Measurements from ENCODE around the gene DPP10.
"Not testable (repeated sequence)": the region's sequence is repeated elsewhere in the genome, so short reads cannot be mapped to it uniquely, and the experiment has no call there.

The DPP10 gene

GRCh38 chr2:115011721-115012120, 569.3 kb downstream of the DPP10 start:
- no peak for DNase-seq (ENCODE audit: extremely low spot score)
- no peak for TF ChIP-seq SUZ12 (IDR thresholded peaks at IDR 0.05)
- TF ChIP-seq LEF1 (IDR thresholded peaks at IDR 0.05; ENCODE audit: borderline replicate concordance): no peak
- TF ChIP-seq BHLHE40 (IDR thresholded peaks at IDR 0.05; ENCODE audit: borderline replicate concordance): no peak
- TF ChIP-seq TARDBP (IDR thresholded peaks at IDR 0.05): no peak
- no peak for TF ChIP-seq ELF4 (IDR thresholded peaks at IDR 0.05)
- no peak for TF ChIP-seq ARNT (IDR thresholded peaks at IDR 0.05)
- no peak for TF ChIP-seq L3MBTL2 (conservative IDR thresholded peaks at IDR 0.05)
- no peak for TF ChIP-seq ZNF384 (IDR thresholded peaks at IDR 0.05)
- TF ChIP-seq HDGF (IDR thresholded peaks at IDR 0.05; ENCODE audit: borderline replicate concordance): no peak
- no peak for TF ChIP-seq FOXM1 (IDR thresholded peaks at IDR 0.05; ENCODE audit: borderline replicate concordance)
- no peak for TF ChIP-seq FOXA1 (IDR thresholded peaks at IDR 0.05)
- TF ChIP-seq SP1 (IDR thresholded peaks at IDR 0.05): no peak
- TF ChIP-seq CTBP1 (IDR thresholded peaks at IDR 0.05; ENCODE audit: borderline replicate concordance): no peak
- TF ChIP-seq NFRKB (IDR thresholded peaks at IDR 0.05): no peak
- no peak for TF ChIP-seq FOXK2 (IDR thresholded peaks at IDR 0.05)
- no peak for TF ChIP-seq PKNOX1 (IDR thresholded peaks at IDR 0.05)
- ChIA-PET CTCF (no interaction called here), POLR2A (no interaction called here)

GRCh38 chr2:115022013-115022412, 579.6 kb downstream of the DPP10 start:
- CTCF ChIA-PET; POLR2A ChIA-PET; DNase-seq (ENCODE audit: extremely low spot score): not testable (repeated sequence)

- ChIA-PET CTCF (no interaction called here), POLR2A (no interaction called here)
- no peak for DNase-seq (ENCODE audit: extremely low spot score)
- TF ChIP-seq LEF1 (IDR thresholded peaks at IDR 0.05; ENCODE audit: borderline replicate concordance): no peak
- TF ChIP-seq ARNT (IDR thresholded peaks at IDR 0.05): no peak
- no peak for TF ChIP-seq SP1 (IDR thresholded peaks at IDR 0.05)
- TF ChIP-seq SUZ12 (IDR thresholded peaks at IDR 0.05): no peak
- no peak for TF ChIP-seq FOXA1 (IDR thresholded peaks at IDR 0.05)
- no peak for TF ChIP-seq FOXM1 (IDR thresholded peaks at IDR 0.05; ENCODE audit: borderline replicate concordance)
- TF ChIP-seq BHLHE40 (IDR thresholded peaks at IDR 0.05; ENCODE audit: borderline replicate concordance): no peak
- TF ChIP-seq CTBP1 (IDR thresholded peaks at IDR 0.05; ENCODE audit: borderline replicate concordance): no peak
- TF ChIP-seq L3MBTL2 (conservative IDR thresholded peaks at IDR 0.05): no peak
- no peak for TF ChIP-seq NFRKB (IDR thresholded peaks at IDR 0.05)
- no peak for TF ChIP-seq ELF4 (IDR thresholded peaks at IDR 0.05)
Measured at GRCh38 chr2:115034801-115035200, 592.4 kb downstream of the DPP10 start.

- no peak for TF ChIP-seq NFRKB (IDR thresholded peaks at IDR 0.05)
- TF ChIP-seq ELF4 (IDR thresholded peaks at IDR 0.05): no peak
- no peak for TF ChIP-seq LEF1 (IDR thresholded peaks at IDR 0.05; ENCODE audit: borderline replicate concordance)
- TF ChIP-seq L3MBTL2 (conservative IDR thresholded peaks at IDR 0.05): no peak
- no peak for TF ChIP-seq HDGF (IDR thresholded peaks at IDR 0.05; ENCODE audit: borderline replicate concordance)
- no peak for TF ChIP-seq FOXK2 (IDR thresholded peaks at IDR 0.05)
- TF ChIP-seq CTBP1 (IDR thresholded peaks at IDR 0.05; ENCODE audit: borderline replicate concordance): no peak
- TF ChIP-seq BHLHE40 (IDR thresholded peaks at IDR 0.05; ENCODE audit: borderline replicate concordance): no peak
- TF ChIP-seq ARNT (IDR thresholded peaks at IDR 0.05): no peak
- TF ChIP-seq PKNOX1 (IDR thresholded peaks at IDR 0.05): no peak
- CTCF ChIA-PET: no interaction called here
- no peak for DNase-seq (ENCODE audit: extremely low spot score)
- POLR2A ChIA-PET: no interaction called here
Measured at GRCh38 chr2:115036818-115037217, 594.4 kb downstream of the DPP10 start.

GRCh38 chr2:115057473-115057872, 615.0 kb downstream of the DPP10 start:
- DNase-seq (ENCODE audit: extremely low spot score): no peak
- CTCF ChIA-PET: no interaction called here
- TF ChIP-seq TARDBP (IDR thresholded peaks at IDR 0.05) (no peak), HDGF (IDR thresholded peaks at IDR 0.05; ENCODE audit: borderline replicate concordance) (no peak), FOXA1 (IDR thresholded peaks at IDR 0.05) (no peak), SP1 (IDR thresholded peaks at IDR 0.05) (no peak), FOXM1 (IDR thresholded peaks at IDR 0.05; ENCODE audit: borderline replicate concordance) (no peak), PKNOX1 (IDR thresholded peaks at IDR 0.05) (no peak), ELF4 (IDR thresholded peaks at IDR 0.05) (no peak), ZNF384 (IDR thresholded peaks at IDR 0.05) (no peak), L3MBTL2 (conservative IDR thresholded peaks at IDR 0.05) (no peak), BHLHE40 (IDR thresholded peaks at IDR 0.05; ENCODE audit: borderline replicate concordance) (no peak), CTBP1 (IDR thresholded peaks at IDR 0.05; ENCODE audit: borderline replicate concordance) (no peak), ARNT (IDR thresholded peaks at IDR 0.05) (no peak)
- POLR2A ChIA-PET: no interaction called here

GRCh38 chr2:115070002-115070401, 627.6 kb downstream of the DPP10 start:
- ChIA-PET CTCF (no interaction called here), POLR2A (no interaction called here)
- no peak for TF ChIP-seq CTBP1 (IDR thresholded peaks at IDR 0.05; ENCODE audit: borderline replicate concordance)
- TF ChIP-seq BHLHE40 (IDR thresholded peaks at IDR 0.05; ENCODE audit: borderline replicate concordance): no peak
- TF ChIP-seq NFRKB (IDR thresholded peaks at IDR 0.05): no peak
- no peak for TF ChIP-seq FOXA1 (IDR thresholded peaks at IDR 0.05)
- no peak for TF ChIP-seq PKNOX1 (IDR thresholded peaks at IDR 0.05)
- no peak for TF ChIP-seq FOXM1 (IDR thresholded peaks at IDR 0.05; ENCODE audit: borderline replicate concordance)
- no peak for TF ChIP-seq HDGF (IDR thresholded peaks at IDR 0.05; ENCODE audit: borderline replicate concordance)
- TF ChIP-seq FOXK2 (IDR thresholded peaks at IDR 0.05): no peak
- TF ChIP-seq L3MBTL2 (conservative IDR thresholded peaks at IDR 0.05): no peak
- no peak for TF ChIP-seq TARDBP (IDR thresholded peaks at IDR 0.05)
- TF ChIP-seq LEF1 (IDR thresholded peaks at IDR 0.05; ENCODE audit: borderline replicate concordance): no peak
- TF ChIP-seq SUZ12 (IDR thresholded peaks at IDR 0.05): no peak
- no peak for TF ChIP-seq ARNT (IDR thresholded peaks at IDR 0.05)
- no peak for TF ChIP-seq SP1 (IDR thresholded peaks at IDR 0.05)
- TF ChIP-seq ELF4 (IDR thresholded peaks at IDR 0.05): no peak
- TF ChIP-seq ZNF384 (IDR thresholded peaks at IDR 0.05): no peak
- no peak for DNase-seq (ENCODE audit: extremely low spot score)
